H1 (cell line): Measurements from ENCODE around the gene UTRN. TPM values are rescaled to one million over a fixed set of nuclear protein-coding genes. Genes with fewer than 3 reads are reported as not detected.

Experiments used
- CTCF ChIA-PET: fragments of 300-600 bp; sonication (Branson Sonifier 250); formaldehyde crosslinking; loops from one replicate; lab custom pipeline; 2021; ENCODE audit not compliant: partially characterized antibody; lab: Charles Lee
- POLR2A ChIA-PET: fragments of 300-600 bp; sonication (Branson Sonifier 250); formaldehyde crosslinking; loops from one replicate; lab custom pipeline; 2021; ENCODE audit warnings: inconsistent platforms; ENCODE audit not compliant: partially characterized antibody; lab: Charles Lee
- DNase-seq, 2 experiments: peaks; one replicate each; pipeline versions ENCODE4 v3.0.0 to v3.0.0-alpha.2; 2010 to 2022; ENCODE audit warnings: low spot score in 2 of 2, low read depth in 1 of 2, mixed read lengths in 1 of 2
- FAIRE-seq: peaks from 2 replicates; lab custom pipeline; 2011; peaks lifted over from hg19 to GRCh38; lab: Jason Lieb, UNC
- H2AFZ ChIP-seq: 2 replicates; pipeline ENCODE4 v1.8.1; 2012; ENCODE audit warnings: low read length, inconsistent platforms
- H2AK5ac ChIP-seq: 2 replicates; pipeline ENCODE4 v1.6.1; 2013; ENCODE audit warnings: low read depth, low read length
- H2BK120ac ChIP-seq: replicated peaks from 2 replicates; pipeline ENCODE3; 2013; ENCODE audit warnings: low read depth, low read length, inconsistent platforms
- H2BK12ac ChIP-seq: 2 replicates; pipeline ENCODE4 v1.6.1; 2013; ENCODE audit warnings: low read depth, low read length
- H2BK15ac ChIP-seq: 2 replicates; pipeline ENCODE4 v1.6.1; 2013; ENCODE audit warnings: low read length
- H2BK20ac ChIP-seq: 2 replicates; pipeline ENCODE4 v1.6.1; 2013; ENCODE audit warnings: low read length
- H2BK5ac ChIP-seq: 2 replicates; pipeline ENCODE4 v1.6.1; 2013; ENCODE audit warnings: low read depth, low read length
- H3K14ac ChIP-seq: 2 replicates; pipeline ENCODE4 v1.6.1; 2013; ENCODE audit warnings: inconsistent platforms; ENCODE audit not compliant: insufficient read length
- H3K18ac ChIP-seq: 2 replicates; pipeline ENCODE4 v1.6.1; 2013; ENCODE audit warnings: low read length; ENCODE audit errors: extremely low read depth
- H3K23ac ChIP-seq: 2 replicates; pipeline ENCODE4 v1.6.1; 2013; ENCODE audit warnings: inconsistent platforms; ENCODE audit not compliant: insufficient read length
- H3K23me2 ChIP-seq: 2 replicates; pipeline ENCODE4 v1.6.1; 2013; ENCODE audit warnings: low read depth, low read length
- H3K27ac ChIP-seq: 2 replicates; pipeline ENCODE4 v1.6.1; 2011; ENCODE audit warnings: low read depth, low read length, inconsistent platforms
- H3K27me3 ChIP-seq, 4 experiments: replicated peaks in 1 of 4; 1 replicate in 1 of 4; 2 replicates in 3 of 4; pipeline versions ENCODE4 v1.6.1 to v1.8.1; 2011 to 2013; ENCODE audit warnings: low read length in 3 of 4, mild to moderate bottlenecking in 3 of 4, inconsistent platforms in 2 of 4, mixed read lengths in 2 of 4, moderate library complexity in 1 of 4; ENCODE audit not compliant: control insufficient read depth in 3 of 4, insufficient read depth in 3 of 4; ENCODE audit errors: extremely low read depth in 1 of 4
- H3K36me3 ChIP-seq, 4 experiments: 2 replicates each; pipeline versions ENCODE4 v1.6.1 to v1.8.1; 2011 to 2013; ENCODE audit warnings: mild to moderate bottlenecking in 4 of 4, low read length in 3 of 4, moderate library complexity in 2 of 4, control low read depth in 1 of 4, inconsistent platforms in 1 of 4; ENCODE audit not compliant: insufficient read depth in 4 of 4, control insufficient read depth in 2 of 4
- H3K4ac ChIP-seq: replicated peaks from 2 replicates; pipeline ENCODE3; 2013; ENCODE audit warnings: low read length, low read depth, mixed read lengths, inconsistent platforms; ENCODE audit not compliant: insufficient read length
- H3K4me1 ChIP-seq, 4 experiments: replicated peaks in 1 of 4; 1 replicate in 1 of 4; 2 replicates in 3 of 4; pipeline versions ENCODE4 v1.6.1 to v1.8.1; 2011 to 2013; ENCODE audit warnings: low read length in 3 of 4, inconsistent platforms in 2 of 4, mixed read lengths in 1 of 4; ENCODE audit not compliant: insufficient read depth in 4 of 4, control insufficient read depth in 3 of 4
- H3K4me2 ChIP-seq, 2 experiments: 2 replicates each; pipeline versions ENCODE4 v1.6.1 to v1.8.1; 2011 to 2013; ENCODE audit warnings: low read depth in 2 of 2, low read length in 2 of 2, control low read depth in 1 of 2, inconsistent platforms in 1 of 2, mild to moderate bottlenecking in 1 of 2; ENCODE audit not compliant: insufficient read depth in 1 of 2
- H3K4me3 ChIP-seq, 4 experiments: fragments of 200-600, 300-600 bp in 1 of 4; sonication (generic), shearing (Covaris generic), sonication (Bioruptor Twin) in 1 of 4; 2 replicates each; pipeline versions ENCODE4 v1.5.1 to v1.8.1; 2011 to 2016; ENCODE audit warnings: low read length in 4 of 4, low read depth in 3 of 4, control low read depth in 2 of 4, inconsistent platforms in 2 of 4, mild to moderate bottlenecking in 2 of 4, mixed read lengths in 1 of 4, moderate library complexity in 1 of 4; ENCODE audit not compliant: insufficient read depth in 2 of 4; ENCODE audit errors: extremely low read depth in 1 of 4
- H3K56ac ChIP-seq: replicated peaks from 2 replicates; pipeline ENCODE3; 2013; ENCODE audit warnings: low read depth, mild to moderate bottlenecking, mixed read lengths, low read length, inconsistent platforms; ENCODE audit not compliant: insufficient read length
- H3K79me1 ChIP-seq: 2 replicates; pipeline ENCODE4 v1.6.1; 2013; ENCODE audit warnings: low read depth, low read length, control low read depth
- H3K79me2 ChIP-seq, 2 experiments: 2 replicates each; pipeline versions ENCODE4 v1.6.1 to v1.8.1; 2012 to 2013; ENCODE audit warnings: low read length in 2 of 2, mild to moderate bottlenecking in 2 of 2, inconsistent platforms in 1 of 2; ENCODE audit not compliant: insufficient read depth in 2 of 2, control insufficient read depth in 1 of 2
- H3K9ac ChIP-seq, 4 experiments: replicated peaks in 1 of 4; 1 replicate in 1 of 4; 2 replicates in 3 of 4; pipeline versions ENCODE4 v1.6.1 to v1.8.1; 2011 to 2013; ENCODE audit warnings: low read depth in 3 of 4, low read length in 3 of 4, control low read depth in 2 of 4, mild to moderate bottlenecking in 2 of 4, moderate library complexity in 2 of 4, inconsistent platforms in 1 of 4; ENCODE audit errors: extremely low read depth in 1 of 4
- H3K9me3 ChIP-seq, 2 experiments: 2 replicates each; pipeline versions ENCODE4 v1.6.1 to v1.8.1; 2012 to 2013; ENCODE audit warnings: mild to moderate bottlenecking in 2 of 2, moderate library complexity in 2 of 2, control low read depth in 1 of 2, inconsistent platforms in 1 of 2, low read depth in 1 of 2, low read length in 1 of 2, mixed read lengths in 1 of 2; ENCODE audit not compliant: insufficient read depth in 2 of 2
- H4K20me1 ChIP-seq, 2 experiments: replicated peaks in 1 of 2; 2 replicates each; pipeline versions ENCODE3 to v1.8.1; 2011 to 2013; ENCODE audit warnings: inconsistent platforms in 2 of 2, low read length in 2 of 2, mild to moderate bottlenecking in 1 of 2; ENCODE audit not compliant: insufficient read depth in 2 of 2, control insufficient read depth in 1 of 2
- H4K5ac ChIP-seq: 2 replicates; pipeline ENCODE4 v1.6.1; 2013; ENCODE audit warnings: low read length, low read depth, mixed read lengths, inconsistent platforms; ENCODE audit not compliant: insufficient read length
- H4K8ac ChIP-seq: 2 replicates; pipeline ENCODE4 v1.8.0; 2013; ENCODE audit warnings: mild to moderate bottlenecking, moderate library complexity, low read length, inconsistent platforms; ENCODE audit not compliant: insufficient read depth; ENCODE audit errors: extremely low read depth
- H4K91ac ChIP-seq: replicated peaks from 2 replicates; pipeline ENCODE3; 2013; ENCODE audit warnings: low read length, mixed read lengths, inconsistent platforms; ENCODE audit not compliant: insufficient read length
- WGBS, 2 experiments: shearing (Covaris generic) in 1 of 2; methylation state at CpG; one replicate each; pipeline versions ENCODE4 v1.1.6 to v1.1.7; 2013 to 2015; ENCODE audit warnings: low lambda C conversion rate in 2 of 2, mixed read lengths in 2 of 2, inconsistent platforms in 1 of 2, low coverage in 1 of 2, missing lambda C conversion rate in 1 of 2; ENCODE audit not compliant: insufficient replicate concordance in 2 of 2, insufficient coverage in 1 of 2, insufficient read length in 1 of 2; ENCODE audit errors: extremely low coverage in 1 of 2, missing lambda C conversion rate in 1 of 2; 5-methylcytosine and 5-hydroxymethylcytosine counted together
- polyA plus RNA-seq, 7 experiments: library from polyadenylated mRNA; depleted of rRNA in 3 of 7; stranded (reverse) in 5 of 7; unstranded in 2 of 7; fragments of >200 nt in 5 of 7; fragments of 200-250 nt in 2 of 7; gene quantifications; 1 replicate in 5 of 7; 2 replicates in 1 of 7; 4 replicates in 1 of 7; pipeline versions ENCODE4 v1.2.1 to v1.2.3, GENCODE V29; 2011 to 2013; ENCODE audit warnings: missing spikeins in 2 of 7, mixed read lengths in 2 of 7
- total RNA-seq: library from RNA; stranded (reverse); fragmentation: NEBNext Ultra II Directional; extraction: Animal tissue kit (Norgen Biotek cat#: 25700); gene quantifications from 2 replicates; pipeline ENCODE4 v1.2.1, GENCODE V29; 2021

Gene UTRN
- total and polyA plus RNA-seq, 2 of the 8 experiments (the other 6 are each of a cell fraction or from before 2014, with no cell fraction given) = 25.0 to 112 TPM

DNA sequence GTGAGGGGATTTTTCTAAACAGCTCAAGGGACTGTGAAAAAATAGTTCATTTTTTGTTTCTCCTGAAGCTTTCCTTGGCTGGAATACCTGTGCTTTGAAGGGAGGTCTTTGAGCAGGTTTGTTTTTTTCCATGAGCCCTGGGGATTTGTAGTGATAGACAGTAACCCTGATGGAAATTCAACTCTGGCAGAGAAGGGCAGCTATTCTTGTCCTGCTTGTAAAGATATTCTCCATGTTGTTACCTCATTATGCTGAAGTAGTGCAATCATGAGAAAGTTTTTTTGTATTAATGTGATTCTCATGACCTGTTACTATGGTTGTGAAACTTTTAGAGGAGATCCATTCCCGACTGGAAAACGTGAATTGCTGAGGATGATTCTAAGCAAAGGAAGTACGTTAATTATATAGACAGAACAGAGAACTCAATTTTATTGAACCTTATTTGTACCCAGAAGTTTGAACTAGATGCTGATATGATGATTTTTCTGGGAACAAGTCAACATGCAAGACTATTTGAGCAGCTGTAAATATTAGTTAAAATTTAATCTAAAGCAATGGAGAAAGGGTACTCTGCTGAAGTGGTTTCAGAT, 12.5 kb downstream of the UTRN start:
- Histone ChIP-seq H3K36me3 (peaks cover 0 to 23% (median 6%) of the 10 kb centered on the region in 4 experiments; a peak in 4 of 8 replicates), H3K4ac (no peak overlapping the region), H3K23ac (no peak overlapping the region), H3K27ac (no peak overlapping the region), H3K27me3 (no peaks in the 10 kb centered on the region; a peak in 1 of 7 replicates), H2AK5ac (no peak overlapping the region), H2BK12ac (no peak overlapping the region), H3K14ac (no peak overlapping the region), H4K20me1 (no peaks in the 10 kb centered on the region), H3K4me1 (peaks cover 0 to 2% (median 0%) of the 10 kb centered on the region in 4 experiments; a peak in 1 of 7 replicates), H3K4me2 (no peak overlapping the region), H3K79me2 (no peaks in the 10 kb centered on the region; a peak in 1 of 4 replicates), H4K8ac (no peak overlapping the region), H3K23me2 (no peaks in the 10 kb centered on the region; the same call in 1 of the 2 replicates), H3K9ac (no peak overlapping the region), H3K56ac (no peak overlapping the region), H3K4me3 (no peak overlapping the region), H2BK5ac (no peak overlapping the region), H2BK15ac (no peak overlapping the region), H3K18ac (no peak overlapping the region), H2AFZ (no peak overlapping the region), H3K79me1 (no peaks in the 10 kb centered on the region), H2BK20ac (no peak overlapping the region), H4K91ac (no peak overlapping the region), H4K5ac (no peak overlapping the region), H2BK120ac (no peak overlapping the region), H3K9me3 (peaks cover 7 to 10% of the 10 kb centered on the region in 2 experiments; a peak in 3 of 4 replicates)
- ChIA-PET POLR2A (no interaction called here), CTCF (interaction anchor here (1.3 kb wide), 1 partner anchor 184 kb away, joined by 3 read pairs; no protein-coding TSS in a partner anchor)
- 88% methylated on average over 3 of the region's 3 CpGs; no CpG with 5 or more reads in 1 of the 2 experiments for WGBS, 2 experiments
- FAIRE-seq (no peak), DNase-seq (no peak)
